ENCODE data around the gene NUP210L.
A peak's percentile ranks its signal among the peaks of the same experiment; 100 is the strongest.
"Not testable (repeated sequence)": the region's sequence is repeated elsewhere in the genome, so short reads cannot be mapped to it uniquely, and the experiment has no call there.

Gene NUP210L

GRCh38 chr1:154000420-154000819 lies 154.5 kb downstream of the NUP210L start:
- H3K4me1 ChIP-seq (ENCODE audit: control insufficient read depth in 2 of 2, insufficient read depth in 2 of 2, low read length in 2 of 2), result no peaks in the 10 kb centered on the region
- no peak overlapping the region for H3K27ac ChIP-seq (ENCODE audit: low read depth in 2 of 2, low read length in 2 of 2)
- no peak overlapping the region for H3K4me3 ChIP-seq (ENCODE audit: low read length in 2 of 2)
- H3K27me3 ChIP-seq (ENCODE audit: control insufficient read depth in 2 of 2, insufficient read depth in 2 of 2, low read length in 2 of 2), result no peaks in the 10 kb centered on the region
- no peaks in the 10 kb centered on the region for H3K36me3 ChIP-seq (ENCODE audit: control insufficient read depth in 2 of 2, insufficient read depth in 2 of 2, low read length in 2 of 2)
- no peaks in the 10 kb centered on the region for H3K9me3 ChIP-seq (ENCODE audit: control insufficient read depth in 2 of 2, low read length in 2 of 2)
- no peak overlapping the region for H3K9ac ChIP-seq (ENCODE audit: low read depth in 1 of 2, low read length in 2 of 2)

GRCh38 chr1:153996882-153997281 lies 158.0 kb downstream of the NUP210L start:
- H3K36me3 ChIP-seq (ENCODE audit: control insufficient read depth in 2 of 2, insufficient read depth in 2 of 2, low read length in 2 of 2), result peaks cover 20 to 21% of the 10 kb centered on the region in 2 donors
- H3K4me3 ChIP-seq (ENCODE audit: low read length in 2 of 2); H3K9me3 ChIP-seq (ENCODE audit: control insufficient read depth in 2 of 2, low read length in 2 of 2): not testable (repeated sequence)

GRCh38 chr1:153995640-153996039 lies 159.2 kb downstream of the NUP210L start:
- Histone ChIP-seq H3K4me1 (ENCODE audit: control insufficient read depth in 2 of 2, insufficient read depth in 2 of 2, low read length in 2 of 2) (peaks cover 10 to 15% of the 10 kb centered on the region in 2 donors), H3K9me3 (ENCODE audit: control insufficient read depth in 2 of 2, low read length in 2 of 2) (no peaks in the 10 kb centered on the region), H3K4me3 (ENCODE audit: low read length in 2 of 2) (no peak overlapping the region), H3K9ac (ENCODE audit: low read depth in 1 of 2, low read length in 2 of 2) (no peak overlapping the region), H3K36me3 (ENCODE audit: control insufficient read depth in 2 of 2, insufficient read depth in 2 of 2, low read length in 2 of 2) (peaks cover 21 to 22% of the 10 kb centered on the region in 2 donors), H3K27ac (ENCODE audit: low read depth in 2 of 2, low read length in 2 of 2) (no peak overlapping the region), H3K27me3 (ENCODE audit: control insufficient read depth in 2 of 2, insufficient read depth in 2 of 2, low read length in 2 of 2) (no peaks in the 10 kb centered on the region)

More at GRCh38 chr1:153996882-153997281, 158.0 kb downstream of the NUP210L start:
- H3K27me3 ChIP-seq (ENCODE audit: control insufficient read depth in 2 of 2, insufficient read depth in 2 of 2, low read length in 2 of 2); H3K9ac ChIP-seq (ENCODE audit: low read depth in 1 of 2, low read length in 2 of 2); H3K27ac ChIP-seq (ENCODE audit: low read depth in 2 of 2, low read length in 2 of 2); H3K4me1 ChIP-seq (ENCODE audit: control insufficient read depth in 2 of 2, insufficient read depth in 2 of 2, low read length in 2 of 2): not testable (repeated sequence)

GRCh38 chr1:153995202-153995601 lies 159.7 kb downstream of the NUP210L start:
- H3K9ac ChIP-seq (ENCODE audit: low read depth in 1 of 2, low read length in 2 of 2), result no peak overlapping the region
- peaks cover 21 to 22% of the 10 kb centered on the region in 2 donors for H3K36me3 ChIP-seq (ENCODE audit: control insufficient read depth in 2 of 2, insufficient read depth in 2 of 2, low read length in 2 of 2)
- no peaks in the 10 kb centered on the region for H3K9me3 ChIP-seq (ENCODE audit: control insufficient read depth in 2 of 2, low read length in 2 of 2)
- H3K4me3 ChIP-seq (ENCODE audit: low read length in 2 of 2), result no peak overlapping the region
- peaks cover 10 to 17% of the 10 kb centered on the region in 2 donors for H3K4me1 ChIP-seq (ENCODE audit: control insufficient read depth in 2 of 2, insufficient read depth in 2 of 2, low read length in 2 of 2)
- no peak overlapping the region for H3K27ac ChIP-seq (ENCODE audit: low read depth in 2 of 2, low read length in 2 of 2)
- no peaks in the 10 kb centered on the region for H3K27me3 ChIP-seq (ENCODE audit: control insufficient read depth in 2 of 2, insufficient read depth in 2 of 2, low read length in 2 of 2)

GRCh38 chr1:153991806-153992205 lies 163.1 kb downstream of the NUP210L start:
- Histone ChIP-seq H3K9me3 (ENCODE audit: control insufficient read depth in 2 of 2, low read length in 2 of 2) (no peaks in the 10 kb centered on the region), H3K9ac (ENCODE audit: low read depth in 1 of 2, low read length in 2 of 2) (peak overlapping the region; percentile 96 to 99), H3K27ac (ENCODE audit: low read depth in 2 of 2, low read length in 2 of 2) (peak overlapping the region in 1 of 2 donors; percentile 94), H3K4me3 (ENCODE audit: low read length in 2 of 2) (peak overlapping the region; percentile 97), H3K27me3 (ENCODE audit: control insufficient read depth in 2 of 2, insufficient read depth in 2 of 2, low read length in 2 of 2) (no peaks in the 10 kb centered on the region), H3K36me3 (ENCODE audit: control insufficient read depth in 2 of 2, insufficient read depth in 2 of 2, low read length in 2 of 2) (peaks cover 21 to 22% of the 10 kb centered on the region in 2 donors), H3K4me1 (ENCODE audit: control insufficient read depth in 2 of 2, insufficient read depth in 2 of 2, low read length in 2 of 2) (peaks cover 12 to 20% of the 10 kb centered on the region in 2 donors)

GRCh38 chr1:153991151-153991630 lies 163.7 kb downstream of the NUP210L start:
- H3K9me3 ChIP-seq (ENCODE audit: control insufficient read depth in 2 of 2, low read length in 2 of 2), result no peaks in the 10 kb centered on the region
- H3K36me3 ChIP-seq (ENCODE audit: control insufficient read depth in 2 of 2, insufficient read depth in 2 of 2, low read length in 2 of 2), result peaks cover 21 to 22% of the 10 kb centered on the region in 2 donors
- no peaks in the 10 kb centered on the region for H3K27me3 ChIP-seq (ENCODE audit: control insufficient read depth in 2 of 2, insufficient read depth in 2 of 2, low read length in 2 of 2)
- H3K4me3 ChIP-seq (ENCODE audit: low read length in 2 of 2), result peak overlapping the region; percentile 97
- peak overlapping the region; percentile 96 to 99 for H3K9ac ChIP-seq (ENCODE audit: low read depth in 1 of 2, low read length in 2 of 2)
- peak overlapping the region; percentile 94 for H3K27ac ChIP-seq (ENCODE audit: low read depth in 2 of 2, low read length in 2 of 2)
- H3K4me1 ChIP-seq (ENCODE audit: control insufficient read depth in 2 of 2, insufficient read depth in 2 of 2, low read length in 2 of 2), result peaks cover 16 to 25% of the 10 kb centered on the region in 2 donors

GRCh38 chr1:153990468-153991150 lies 164.3 kb downstream of the NUP210L start, which contains the start of gene RPS27:
RPS27 (plus strand) TSS chr1:153990762; CDS start chr1:153990797, 35 bp downstream.
- H3K36me3 ChIP-seq (ENCODE audit: control insufficient read depth in 2 of 2, insufficient read depth in 2 of 2, low read length in 2 of 2), result peaks cover 21 to 22% of the 10 kb centered on the region in 2 donors
- no peaks in the 10 kb centered on the region for H3K27me3 ChIP-seq (ENCODE audit: control insufficient read depth in 2 of 2, insufficient read depth in 2 of 2, low read length in 2 of 2)
- H3K4me3 ChIP-seq (ENCODE audit: low read length in 2 of 2), result peak within 1 kb of the TSS; percentile 97
- H3K9me3 ChIP-seq (ENCODE audit: control insufficient read depth in 2 of 2, low read length in 2 of 2), result no peaks in the 10 kb centered on the region
- peak within 1 kb of the TSS; percentile 96 to 99 for H3K9ac ChIP-seq (ENCODE audit: low read depth in 1 of 2, low read length in 2 of 2)
- peaks cover 16 to 25% of the 10 kb centered on the region in 2 donors for H3K4me1 ChIP-seq (ENCODE audit: control insufficient read depth in 2 of 2, insufficient read depth in 2 of 2, low read length in 2 of 2)
- peak within 1 kb of the TSS; percentile 94 for H3K27ac ChIP-seq (ENCODE audit: low read depth in 2 of 2, low read length in 2 of 2)

GRCh38 chr1:153987621-153988020 lies 167.3 kb downstream of the NUP210L start:
- Histone ChIP-seq H3K9me3 (ENCODE audit: control insufficient read depth in 2 of 2, low read length in 2 of 2) (no peaks in the 10 kb centered on the region), H3K4me3 (ENCODE audit: low read length in 2 of 2) (no peak overlapping the region), H3K27ac (ENCODE audit: low read depth in 2 of 2, low read length in 2 of 2) (no peak overlapping the region), H3K36me3 (ENCODE audit: control insufficient read depth in 2 of 2, insufficient read depth in 2 of 2, low read length in 2 of 2) (peaks cover 7 to 8% of the 10 kb centered on the region in 2 donors), H3K4me1 (ENCODE audit: control insufficient read depth in 2 of 2, insufficient read depth in 2 of 2, low read length in 2 of 2) (peaks cover 20 to 29% of the 10 kb centered on the region in 2 donors), H3K9ac (ENCODE audit: low read depth in 1 of 2, low read length in 2 of 2) (no peak overlapping the region), H3K27me3 (ENCODE audit: control insufficient read depth in 2 of 2, insufficient read depth in 2 of 2, low read length in 2 of 2) (no peaks in the 10 kb centered on the region)

GRCh38 chr1:153985941-153986761 lies 168.7 kb downstream of the NUP210L start, which contains the start of gene RAB13:
RAB13 (minus strand) TSS chr1:153986339; CDS start chr1:153986236, 103 bp downstream.
- H3K27ac ChIP-seq (ENCODE audit: low read depth in 2 of 2, low read length in 2 of 2), result peak within 1 kb of the TSS; percentile 78 to 83
- peak within 1 kb of the TSS; percentile 72 to 83 for H3K9ac ChIP-seq (ENCODE audit: low read depth in 1 of 2, low read length in 2 of 2)
- peak within 1 kb of the TSS; percentile 76 to 92 for H3K4me3 ChIP-seq (ENCODE audit: low read length in 2 of 2)
- H3K27me3 ChIP-seq (ENCODE audit: control insufficient read depth in 2 of 2, insufficient read depth in 2 of 2, low read length in 2 of 2), result no peaks in the 10 kb centered on the region
- peaks cover 11 to 17% of the 10 kb centered on the region in 2 donors for H3K4me1 ChIP-seq (ENCODE audit: control insufficient read depth in 2 of 2, insufficient read depth in 2 of 2, low read length in 2 of 2)
- no peaks in the 10 kb centered on the region for H3K36me3 ChIP-seq (ENCODE audit: control insufficient read depth in 2 of 2, insufficient read depth in 2 of 2, low read length in 2 of 2)
- H3K9me3 ChIP-seq (ENCODE audit: control insufficient read depth in 2 of 2, low read length in 2 of 2), result no peaks in the 10 kb centered on the region
